GM19468 (cell line): ENCODE data around the gene IFT80.

ENCODE experiments used
- ATAC-seq: cut with Tn5 transposase; IDR thresholded peaks from one replicate; pipeline ENCODE4 v1.9.1; 2021; ENCODE audit warnings: mild to moderate bottlenecking, moderate library complexity, moderate number of reproducible peaks; ENCODE audit not compliant: unreplicated experiment; ENCODE audit errors: extremely low read depth

The IFT80 gene

GRCh38 chr3:160401291-160402095 is 2.5 kb upstream of the IFT80 start:
- no peak for ATAC-seq

- ATAC-seq = no peak
Measured at GRCh38 chr3:160400702-160401150, 1.7 kb upstream of the IFT80 start.

GRCh38 chr3:160400030-160400701 is 1.1 kb upstream of the IFT80 start:
- ATAC-seq = no peak

GRCh38 chr3:160398820-160399124 is 253 bp downstream of the IFT80 start:
- no peak for ATAC-seq

GRCh38 chr3:160395297-160395696 is 3.7 kb downstream of the IFT80 start:
- ATAC-seq = no peak

GRCh38 chr3:160394009-160394392 is 5.0 kb downstream of the IFT80 start:
- ATAC-seq = no peak

- no peak for ATAC-seq
Measured at GRCh38 chr3:160393346-160394008, 5.5 kb downstream of the IFT80 start.

GRCh38 chr3:160392798-160393197 is 6.2 kb downstream of the IFT80 start:
- ATAC-seq = no peak

GRCh38 chr3:160390565-160391138 is 8.4 kb downstream of the IFT80 start:
- ATAC-seq = no peak

- no peak for ATAC-seq
Measured at GRCh38 chr3:160384639-160385318, 14.2 kb downstream of the IFT80 start.

GRCh38 chr3:160381470-160381869 is 17.6 kb downstream of the IFT80 start:
- no peak for ATAC-seq

GRCh38 chr3:160379628-160380214 is 19.3 kb downstream of the IFT80 start:
- no peak for ATAC-seq

GRCh38 chr3:160378331-160379109 is 20.5 kb downstream of the IFT80 start:
- ATAC-seq = no peak

GRCh38 chr3:160376681-160377080 is 22.3 kb downstream of the IFT80 start:
- ATAC-seq = no peak

- no peak for ATAC-seq
Measured at GRCh38 chr3:160374925-160375324, 24.1 kb downstream of the IFT80 start.

GRCh38 chr3:160374472-160374871 is 24.6 kb downstream of the IFT80 start:
- no peak for ATAC-seq

GRCh38 chr3:160373655-160374054 is 25.4 kb downstream of the IFT80 start:
- no peak for ATAC-seq

- no peak for ATAC-seq
Measured at GRCh38 chr3:160372780-160373179, 26.2 kb downstream of the IFT80 start.
